HG03432 (cell line): ENCODE data around the gene ENDOV.

Source experiments
- ATAC-seq: cut with Tn5 transposase; IDR thresholded peaks from one replicate; pipeline ENCODE4 v1.9.1; 2021; ENCODE audit warnings: mild to moderate bottlenecking, moderate library complexity; ENCODE audit not compliant: unreplicated experiment

ENDOV gene

GRCh38 chr17:80430446-80431245 is 15.7 kb downstream of the ENDOV start:
- no peak for ATAC-seq

- no peak for ATAC-seq
Measured at GRCh38 chr17:80431246-80432195, 16.6 kb downstream of the ENDOV start.

- no peak for ATAC-seq
Measured at GRCh38 chr17:80432350-80432955, 17.5 kb downstream of the ENDOV start.

GRCh38 chr17:80432961-80433550 is 18.1 kb downstream of the ENDOV start:
- no peak for ATAC-seq

GRCh38 chr17:80433916-80434666 is 19.1 kb downstream of the ENDOV start:
- ATAC-seq: no peak

- no peak for ATAC-seq
Measured at GRCh38 chr17:80437532-80437931, 22.6 kb downstream of the ENDOV start.

- no peak for ATAC-seq
Measured at GRCh38 chr17:80438806-80439205, 23.8 kb downstream of the ENDOV start.

- ATAC-seq: no peak
Measured at GRCh38 chr17:80439499-80439898, 24.5 kb downstream of the ENDOV start.

- ATAC-seq: no peak
Measured at GRCh38 chr17:80441133-80441578, 26.2 kb downstream of the ENDOV start.

GRCh38 chr17:80441598-80442322 is 26.8 kb downstream of the ENDOV start:
- ATAC-seq: no peak

- no peak for ATAC-seq
Measured at GRCh38 chr17:80442323-80442659, 27.3 kb downstream of the ENDOV start.

GRCh38 chr17:80442764-80443163 is 27.8 kb downstream of the ENDOV start:
- ATAC-seq: no peak

GRCh38 chr17:80443498-80443897 is 28.5 kb downstream of the ENDOV start:
- ATAC-seq: no peak

- ATAC-seq: no peak
Measured at GRCh38 chr17:80443916-80444643, 29.1 kb downstream of the ENDOV start.

- no peak for ATAC-seq
Measured at GRCh38 chr17:80444644-80444979, 29.6 kb downstream of the ENDOV start.

GRCh38 chr17:80445007-80445725 is 30.2 kb downstream of the ENDOV start:
- no peak for ATAC-seq

GRCh38 chr17:80445726-80446110 is 30.8 kb downstream of the ENDOV start:
- no peak for ATAC-seq

GRCh38 chr17:80446645-80447405 is 31.9 kb downstream of the ENDOV start:
- no peak for ATAC-seq
